GM12865 (cell line): ENCODE measurements around the gene KCNG2.

ENCODE experiments used
- DNase-seq: peaks from one replicate; pipeline ENCODE4 v3.0.0; 2010; ENCODE audit warnings: low read depth
- H3K4me3 ChIP-seq: 2 replicates; pipeline ENCODE4 v1.5.1; 2011; ENCODE audit warnings: mild to moderate bottlenecking, low read depth, low read length, control low read depth
- CTCF ChIP-seq: IDR thresholded peaks from 2 replicates; pipeline ENCODE4 v1.5.1; 2011; ENCODE audit warnings: low read length, control low read depth, low read depth, inconsistent platforms; ENCODE audit not compliant: insufficient read depth; ENCODE audit errors: missing control alignments

The KCNG2 gene

GRCh38 chr18:79868168-79868784, 70.5 kb downstream of the KCNG2 start:
- no peak for DNase-seq
- no peak overlapping the region for H3K4me3 ChIP-seq
- TF ChIP-seq CTCF, result no peak

GRCh38 chr18:79868811-79869541, 71.2 kb downstream of the KCNG2 start:
- TF ChIP-seq CTCF, result no peak
- no peak overlapping the region for H3K4me3 ChIP-seq
- DNase-seq, result no peak

- DNase-seq, result no peak
- no peak for TF ChIP-seq CTCF
- no peak overlapping the region for H3K4me3 ChIP-seq
Observed at GRCh38 chr18:79869591-79870300, 72.0 kb downstream of the KCNG2 start.

- no peak for TF ChIP-seq CTCF
- no peak overlapping the region for H3K4me3 ChIP-seq
- DNase-seq, result no peak
Observed at GRCh38 chr18:79870301-79871025, 72.7 kb downstream of the KCNG2 start.

- H3K4me3 ChIP-seq, result no peak overlapping the region
- no peak for TF ChIP-seq CTCF
- DNase-seq, result no peak
Observed at GRCh38 chr18:79871026-79871390, 73.3 kb downstream of the KCNG2 start.

GRCh38 chr18:79871481-79872091, 73.8 kb downstream of the KCNG2 start:
- no peak for DNase-seq
- no peak for TF ChIP-seq CTCF
- H3K4me3 ChIP-seq, result no peak overlapping the region
